HG03469 (cell line): Measurements from ENCODE around the gene HYAL1.
"Not testable (repeated sequence)": the region's sequence is repeated elsewhere in the genome, so short reads cannot be mapped to it uniquely, and the experiment has no call there.

Experiments
- ATAC-seq: cut with Tn5 transposase; IDR thresholded peaks from one replicate; pipeline ENCODE4 v1.9.1; 2021; ENCODE audit warnings: mild to moderate bottlenecking, moderate library complexity, moderate number of reproducible peaks; ENCODE audit not compliant: unreplicated experiment

HYAL1 gene

DNA sequence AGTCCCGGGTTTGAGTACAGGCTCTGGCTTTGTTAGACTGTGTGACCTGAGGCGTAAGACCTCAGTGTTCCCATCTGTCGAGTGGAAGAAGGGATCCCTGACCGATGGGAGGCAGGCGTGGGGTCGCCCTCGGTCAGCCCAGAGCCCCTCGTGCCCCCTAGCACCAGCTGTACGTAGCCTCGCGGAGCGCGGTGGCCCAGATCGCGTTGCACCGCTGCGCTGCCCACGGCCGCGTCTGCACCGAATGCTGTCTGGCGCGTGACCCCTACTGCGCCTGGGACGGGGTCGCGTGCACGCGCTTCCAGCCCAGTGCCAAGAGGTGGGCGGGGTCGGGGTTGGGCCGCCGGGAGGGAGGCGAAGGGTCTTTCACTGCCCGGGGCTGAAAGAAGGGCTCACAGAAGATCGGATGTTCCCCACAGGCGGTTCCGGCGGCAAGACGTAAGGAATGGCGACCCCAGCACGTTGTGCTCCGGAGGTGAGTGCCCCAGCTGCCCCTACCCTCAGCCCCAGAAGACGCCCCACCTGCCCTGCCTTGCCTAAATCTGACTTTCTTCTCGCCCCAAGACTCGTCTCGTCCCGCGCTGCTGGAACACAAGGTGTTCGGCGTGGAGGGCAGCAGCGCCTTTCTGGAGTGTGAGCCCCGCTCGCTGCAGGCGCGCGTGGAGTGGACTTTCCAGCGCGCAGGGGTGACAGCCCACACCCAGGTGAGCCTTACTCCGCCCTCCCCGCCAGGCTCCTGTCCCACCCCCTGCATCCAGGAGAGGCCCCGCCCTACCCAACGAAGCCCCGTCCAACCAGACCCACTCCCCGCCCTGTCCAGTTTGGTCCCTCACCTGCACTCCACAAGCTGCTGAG, 28.0 kb downstream of the HYAL1 start:
- no peak for ATAC-seq

DNA sequence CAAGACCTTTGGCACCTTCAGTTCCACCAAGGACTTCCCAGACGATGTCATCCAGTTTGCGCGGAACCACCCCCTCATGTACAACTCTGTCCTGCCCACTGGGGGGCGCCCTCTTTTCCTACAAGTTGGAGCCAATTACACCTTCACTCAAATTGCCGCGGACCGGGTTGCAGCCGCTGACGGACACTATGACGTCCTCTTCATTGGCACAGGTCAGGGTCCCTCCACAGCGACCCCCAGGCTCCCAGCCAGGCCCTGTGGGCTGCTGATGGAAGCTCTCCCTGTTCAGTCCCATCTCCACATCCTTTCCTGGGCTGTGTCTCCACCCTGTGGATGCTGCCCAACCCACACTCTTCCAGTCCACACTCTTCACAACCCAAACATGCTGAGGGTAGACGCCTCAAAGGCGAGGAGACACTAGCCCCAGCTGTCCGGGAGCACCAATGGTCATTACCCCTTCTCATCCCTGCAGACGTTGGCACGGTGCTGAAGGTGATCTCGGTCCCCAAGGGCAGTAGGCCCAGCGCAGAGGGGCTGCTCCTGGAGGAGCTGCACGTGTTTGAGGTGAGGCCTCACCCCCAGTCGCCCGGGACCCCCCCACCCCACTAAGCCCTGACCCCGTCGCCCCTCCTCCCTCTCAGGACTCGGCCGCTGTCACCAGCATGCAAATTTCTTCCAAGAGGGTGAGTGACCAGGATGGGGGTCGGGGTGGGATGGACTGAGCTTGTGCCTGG, 28.8 kb downstream of the HYAL1 start:
- no peak for ATAC-seq

GRCh38 chr3:50273689-50274065, 29.7 kb downstream of the HYAL1 start:
- no peak for ATAC-seq

DNA sequence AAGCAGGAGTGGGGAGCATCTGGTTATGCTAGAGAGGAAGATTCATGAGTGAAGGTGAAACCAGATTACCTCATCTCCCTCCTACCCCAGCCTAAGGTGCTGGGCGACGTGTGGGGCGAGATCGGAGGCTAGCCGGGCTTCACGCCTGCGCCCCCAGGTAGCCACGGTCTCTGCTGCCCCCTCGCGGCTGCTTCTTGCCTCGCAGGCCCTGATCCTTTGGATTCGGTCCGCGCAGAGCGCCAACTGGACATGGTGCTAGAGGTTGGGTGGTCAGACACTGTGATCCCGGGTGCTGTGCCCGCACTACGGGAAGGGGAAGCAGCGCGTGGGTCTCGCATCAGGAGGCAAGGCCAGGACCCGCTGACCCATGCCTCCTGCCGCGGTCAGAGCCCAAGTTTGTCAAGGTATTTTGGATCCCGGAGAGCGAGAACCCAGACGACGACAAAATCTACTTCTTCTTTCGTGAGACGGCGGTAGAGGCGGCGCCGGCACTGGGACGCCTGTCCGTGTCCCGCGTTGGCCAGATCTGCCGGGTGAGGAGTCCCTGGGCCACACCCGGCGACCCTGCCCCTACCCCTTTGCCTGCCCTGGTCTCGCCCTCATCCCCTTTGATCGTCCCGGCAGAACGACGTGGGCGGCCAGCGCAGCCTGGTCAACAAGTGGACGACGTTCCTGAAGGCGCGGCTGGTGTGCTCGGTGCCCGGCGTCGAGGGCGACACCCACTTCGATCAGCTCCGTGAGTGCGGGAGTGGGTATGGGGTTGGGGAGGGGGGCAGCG, 30.3 kb downstream of the HYAL1 start:
- no peak for ATAC-seq

DNA sequence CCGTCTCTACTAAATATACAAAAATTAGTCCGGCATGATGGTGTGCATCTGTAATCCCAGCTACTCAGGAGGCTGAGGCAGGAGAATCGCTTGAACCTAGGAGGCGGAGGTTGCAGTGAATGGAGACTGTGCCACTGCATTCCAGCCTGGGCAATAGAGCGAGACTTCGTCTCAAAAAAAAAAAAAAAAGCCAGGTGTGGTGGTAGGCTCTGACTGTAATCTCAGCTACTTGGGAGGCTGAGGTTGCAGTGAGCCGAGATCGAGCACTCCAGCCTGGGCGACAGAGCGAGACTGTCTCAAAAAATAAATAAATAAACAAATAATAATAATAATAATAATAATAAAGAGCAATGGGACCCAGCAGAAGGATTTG, 30.9 kb downstream of the HYAL1 start:
- not testable (repeated sequence) for ATAC-seq

DNA sequence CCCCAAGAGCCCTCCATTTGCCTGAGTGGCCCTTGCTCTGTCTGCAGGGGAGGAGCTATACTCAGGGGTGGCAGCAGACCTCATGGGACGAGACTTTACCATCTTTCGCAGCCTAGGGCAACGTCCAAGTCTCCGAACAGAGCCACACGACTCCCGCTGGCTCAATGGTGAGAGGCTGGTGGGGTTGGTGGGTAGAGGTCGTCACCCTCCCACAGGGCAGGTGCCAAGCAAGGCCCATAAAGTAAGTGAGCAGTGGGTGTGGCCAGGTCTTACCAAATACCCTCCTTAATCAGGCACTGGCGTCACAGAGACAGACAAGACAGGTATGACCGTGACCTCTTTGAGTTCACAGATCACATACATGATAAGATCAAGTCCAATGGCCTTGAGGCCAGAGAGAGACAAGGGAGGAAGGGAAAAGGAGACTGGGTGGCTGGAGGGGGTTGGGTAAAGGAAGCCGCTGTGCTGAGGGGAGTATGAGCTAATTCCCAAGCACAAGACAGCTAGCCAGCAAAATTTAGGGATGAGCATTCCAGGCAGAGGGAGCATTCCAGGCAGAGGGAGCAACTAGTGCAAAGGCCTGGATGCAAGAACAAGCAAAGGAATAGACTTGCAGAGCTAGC, 31.9 kb downstream of the HYAL1 start:
- ATAC-seq, result no peak

DNA sequence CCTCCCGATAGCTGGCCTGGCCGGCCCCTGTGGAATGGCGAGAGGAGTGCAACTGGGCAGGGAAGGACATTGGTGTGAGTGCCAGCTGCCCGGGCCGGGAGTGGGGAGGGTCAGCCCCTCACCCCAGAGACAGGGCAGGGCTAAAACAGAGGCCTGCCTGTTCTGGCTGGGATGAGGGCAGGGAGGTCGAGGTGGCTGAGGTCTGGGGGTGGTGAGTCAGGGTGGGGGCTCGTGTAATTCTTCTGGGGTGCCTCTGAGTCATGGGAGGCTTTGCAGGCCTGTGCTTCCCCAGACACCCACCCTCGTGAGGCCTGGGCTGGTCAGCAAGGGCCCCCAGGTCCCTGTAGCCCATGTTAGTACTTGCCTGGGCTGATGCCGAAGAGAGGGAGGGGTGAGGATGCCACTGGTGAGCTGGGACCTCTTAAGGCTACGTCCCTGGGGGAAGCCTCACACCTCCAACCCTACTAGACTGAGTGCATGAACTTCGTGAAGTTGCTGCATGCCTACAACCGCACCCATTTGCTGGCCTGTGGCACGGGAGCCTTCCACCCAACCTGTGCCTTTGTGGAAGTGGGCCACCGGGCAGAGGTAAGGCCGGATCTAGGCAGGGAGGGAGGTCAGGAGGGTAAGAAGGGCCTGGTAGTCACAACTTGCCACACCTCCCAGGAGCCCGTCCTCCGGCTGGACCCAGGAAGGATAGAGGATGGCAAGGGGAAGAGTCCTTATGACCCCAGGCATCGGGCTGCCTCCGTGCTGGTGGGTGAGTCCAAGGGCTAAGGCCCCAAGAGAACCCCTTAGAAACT, 32.8 kb downstream of the HYAL1 start:
- ATAC-seq, result no peak

GRCh38 chr3:50269977-50270413, 33.4 kb downstream of the HYAL1 start:
- ATAC-seq, result no peak

DNA sequence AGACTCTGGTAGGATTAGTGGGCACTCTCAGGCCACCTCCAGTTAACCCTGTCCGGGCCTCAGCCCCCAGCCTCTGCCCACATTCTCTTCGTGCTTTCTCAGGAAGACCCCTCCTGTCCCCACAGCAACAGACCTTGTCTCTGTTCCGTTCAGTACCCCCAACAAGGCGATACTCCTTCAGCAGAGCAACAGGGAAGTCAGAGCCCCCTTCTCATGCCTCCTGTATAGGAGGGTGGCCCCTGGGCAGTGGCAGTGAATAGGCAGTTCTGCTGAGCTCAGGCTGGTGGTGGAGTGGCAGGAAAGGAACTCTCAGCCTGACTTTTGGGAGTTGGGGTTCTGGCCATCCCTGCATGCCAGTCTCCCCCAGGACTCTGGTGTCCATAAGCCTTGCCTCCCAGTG, 33.9 kb downstream of the HYAL1 start:
- no peak for ATAC-seq

DNA sequence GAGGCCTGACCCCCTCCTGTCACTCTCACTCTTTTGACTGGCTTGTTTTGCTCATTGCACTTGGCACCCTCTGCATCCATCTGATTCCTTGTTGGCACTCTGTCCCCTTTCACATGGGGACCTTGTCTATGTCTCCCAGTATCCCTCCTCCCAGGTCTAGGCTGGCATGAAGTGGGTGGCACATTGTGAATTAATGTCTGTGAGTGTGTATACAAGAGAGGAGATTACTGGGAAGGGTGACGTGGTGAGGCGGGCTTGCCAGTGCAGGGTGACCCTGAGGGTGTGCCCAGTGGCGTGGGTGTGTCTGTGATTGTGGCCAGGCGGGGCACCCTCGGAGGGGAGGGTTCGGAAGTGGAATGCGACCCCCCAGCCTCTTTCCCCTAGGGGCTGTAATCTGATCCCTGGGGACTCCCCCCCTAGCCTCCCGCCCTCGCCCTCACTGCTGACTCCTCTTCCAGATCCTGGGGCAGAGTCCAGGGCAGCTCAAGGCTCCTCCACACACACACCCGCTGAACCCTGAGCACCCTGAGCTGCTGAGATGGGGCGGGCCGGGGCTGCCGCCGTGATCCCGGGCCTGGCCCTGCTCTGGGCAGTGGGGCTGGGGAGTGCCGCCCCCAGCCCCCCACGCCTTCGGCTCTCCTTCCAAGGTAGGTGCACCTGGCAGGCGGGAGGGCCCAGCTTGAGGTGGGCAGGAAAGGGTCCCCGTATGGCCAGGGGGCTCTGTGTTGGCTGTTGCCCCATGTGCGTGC, 34.5 kb downstream of the HYAL1 start, which contains the start of gene SEMA3B:
SEMA3B (plus strand) TSS at position 445 of the 749 bp plus-strand sequence; CDS start at position 539, 94 bp downstream.
- ATAC-seq, result no peak

DNA sequence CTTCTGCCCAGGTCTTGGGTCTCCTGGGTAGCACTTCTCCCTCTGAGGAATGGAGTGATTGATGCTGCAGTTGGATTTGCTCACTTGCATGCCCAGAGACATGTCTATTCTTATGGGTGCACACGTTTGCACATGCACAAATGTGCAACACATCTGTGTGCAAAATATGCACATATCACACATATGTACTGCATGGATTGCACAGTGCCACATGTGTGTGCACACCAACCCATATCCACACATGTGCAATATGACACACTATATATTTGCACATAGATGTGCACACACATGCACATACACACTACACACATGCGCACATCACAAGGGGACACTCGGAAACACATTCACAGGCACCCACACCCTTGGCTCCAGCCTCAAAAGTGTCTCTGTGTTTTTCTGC, 35.1 kb downstream of the HYAL1 start:
- no peak for ATAC-seq

DNA sequence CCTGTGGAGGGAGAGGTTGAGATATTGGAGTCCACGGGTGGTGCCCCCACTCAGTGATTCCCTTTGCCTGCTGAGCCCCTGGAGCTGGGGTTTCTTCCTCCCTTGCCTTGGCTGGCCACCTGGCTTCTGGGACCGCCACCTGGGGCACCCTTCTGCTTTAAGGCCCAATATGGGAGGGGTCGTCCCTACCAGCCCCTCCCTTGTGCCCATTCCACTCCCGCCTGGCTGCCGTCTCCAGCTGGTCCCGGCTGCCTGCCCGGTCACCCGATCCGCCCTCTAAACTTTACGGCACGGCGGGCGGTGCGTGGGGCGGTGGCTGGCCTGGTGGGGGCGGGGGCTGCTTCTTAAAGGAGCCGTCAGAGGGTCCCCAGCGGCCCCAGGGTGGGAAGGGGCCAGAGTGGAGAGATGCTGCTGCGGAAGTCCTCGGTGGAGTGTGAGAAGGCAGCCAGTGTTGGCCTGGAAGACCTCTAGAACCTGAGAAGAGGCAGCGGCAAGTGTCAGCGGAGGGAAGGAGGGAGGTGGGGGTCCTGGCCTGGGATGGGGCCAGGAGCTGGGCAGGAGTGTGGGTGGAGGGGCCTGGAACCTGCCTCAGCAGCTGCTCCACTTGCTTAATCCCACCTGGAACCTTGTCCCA, 36.0 kb downstream of the HYAL1 start:
- no peak for ATAC-seq

- no peak for ATAC-seq
These were observed 36.5 kb downstream of the HYAL1 start for GRCh38 chr3:50266836-50267235.

- ATAC-seq, result no peak
These were observed 37.4 kb downstream of the HYAL1 start for GRCh38 chr3:50266017-50266416.

DNA sequence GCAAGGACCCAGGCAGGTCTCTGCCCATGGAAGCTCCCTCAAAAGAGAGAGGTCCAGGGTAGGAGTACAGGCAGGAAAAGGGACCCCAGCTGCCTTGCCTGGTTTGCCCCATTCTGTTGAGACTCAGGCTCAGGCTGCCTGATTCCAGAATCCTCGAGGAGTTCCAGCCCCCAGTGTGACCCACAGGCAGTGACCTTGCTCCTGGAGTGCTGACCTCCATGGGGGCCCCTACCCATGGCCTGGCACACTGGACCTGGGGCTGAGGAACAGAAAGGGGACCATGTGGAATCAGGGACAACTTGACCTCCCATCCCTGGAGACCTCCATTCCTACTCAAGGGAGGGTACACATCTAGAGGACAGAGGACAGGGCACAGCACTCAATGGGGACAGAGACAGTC, 37.8 kb downstream of the HYAL1 start:
- ATAC-seq, result no peak

DNA sequence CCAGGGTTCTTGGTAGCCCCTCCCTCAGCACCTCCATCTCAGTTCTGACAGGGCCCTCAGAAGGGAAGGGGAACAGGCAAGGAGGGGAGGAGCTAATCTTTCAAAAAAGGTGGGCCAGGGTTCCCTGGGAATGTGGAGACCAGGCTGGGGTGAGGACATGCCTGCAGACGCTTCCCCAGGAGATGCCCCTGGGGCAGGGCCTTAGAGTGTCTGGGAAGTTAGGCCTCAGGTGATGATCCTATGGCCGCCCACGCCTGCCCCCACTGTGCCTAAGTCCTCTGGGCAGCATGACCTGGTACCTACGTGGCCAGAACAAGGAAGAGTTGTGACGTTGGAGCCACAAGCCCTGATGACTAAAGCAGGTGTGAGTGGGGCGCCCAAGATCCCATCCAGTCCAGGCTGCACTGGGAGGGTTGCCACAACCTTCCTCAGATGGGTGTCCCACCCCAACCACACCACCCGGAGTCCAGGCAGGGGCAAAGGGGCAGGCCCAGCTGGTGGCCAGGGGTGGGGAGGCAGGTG, 38.3 kb downstream of the HYAL1 start:
- ATAC-seq, result no peak

DNA sequence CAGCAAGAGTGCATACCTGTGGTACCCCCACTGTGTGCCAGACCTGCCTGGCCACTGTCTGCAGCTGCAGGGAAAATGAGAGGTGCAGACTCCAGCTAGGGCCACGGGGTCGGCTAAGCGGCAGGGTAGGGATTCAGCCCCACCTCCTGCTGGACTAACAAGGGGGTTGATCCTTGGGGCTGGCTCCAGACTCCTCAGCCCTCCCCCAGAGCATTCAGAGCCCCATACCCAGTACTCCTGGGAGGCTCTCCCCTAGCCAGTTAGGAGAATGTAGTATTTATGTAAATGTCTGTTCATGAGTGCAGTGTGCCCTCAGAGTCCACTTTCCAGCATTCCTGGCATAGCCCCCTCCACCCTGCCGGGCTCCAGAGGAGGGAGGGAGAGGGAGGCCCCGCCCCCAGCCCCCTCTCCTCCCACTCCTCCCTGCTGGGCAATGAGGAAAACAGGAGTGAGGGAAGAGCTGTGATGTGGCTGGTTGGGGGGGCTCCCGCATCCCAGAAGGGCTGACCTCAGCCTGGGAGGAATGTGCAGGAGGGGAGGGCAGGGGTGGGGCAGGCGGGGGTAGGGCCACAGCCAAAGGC, 38.9 kb downstream of the HYAL1 start:
- no peak for ATAC-seq
